HepG2 (cell line): ENCODE measurements around the gene ANKS1A. TPM values are rescaled to one million over a fixed set of nuclear protein-coding genes. Genes with fewer than 3 reads are reported as not detected.

Source experiments
- ATAC-seq: fragments of 200-7000 bp; cut with Tn5 transposase; 3 replicates; pipeline ENCODE4 v1.9.1; 2020; ENCODE audit warnings: mild to moderate bottlenecking, moderate library complexity
- BruUV-seq: library from RNA; stranded (reverse); fragments of 400-500 nt; replicated peaks from 2 replicates; lab custom pipeline; 2021; lab: Mats Ljungman, UMichigan
- CTCF ChIA-PET: fragments of 300-600 bp; formaldehyde crosslinking; extraction: SDS; loops from one replicate; lab custom pipeline; 2021; ENCODE audit warnings: low total read pairs, inconsistent platforms, low intra/inter-chr PET ratio; lab: Yijun Ruan, JAX
- POLR2A ChIA-PET: fragments of 350-600 bp; sonication (Branson Sonifier 250); formaldehyde crosslinking; loops from one replicate; lab custom pipeline; 2020; ENCODE audit warnings: antibody characterized with exemption, inconsistent platforms; lab: Yijun Ruan, JAX
- DNase-seq: peaks from one replicate; pipeline ENCODE4 v3.0.0-alpha.2; 2015; ENCODE audit warnings: low spot score
- FAIRE-seq: peaks from 3 replicates; lab custom pipeline; 2011; peaks lifted over from hg19 to GRCh38; lab: Jason Lieb, UNC
- H2AFZ ChIP-seq: one replicate; pipeline ENCODE4 v1.6.1; 2011; ENCODE audit warnings: low read length, inconsistent platforms
- H3K27ac ChIP-seq: fragments of 300-600 bp; 3 replicates; pipeline ENCODE4 v1.8.0; 2011; ENCODE audit warnings: mixed run types, mild to moderate bottlenecking, mixed read lengths, low read length, inconsistent platforms; ENCODE audit not compliant: insufficient read depth; ENCODE audit errors: extremely low read length
- H3K27me3 ChIP-seq, 2 experiments: fragments of 200-600 bp in 1 of 2; 2 replicates in 1 of 2; 3 replicates in 1 of 2; pipeline versions ENCODE4 v1.6.0 to v1.8.0; 2011; ENCODE audit warnings: low read length in 2 of 2, mild to moderate bottlenecking in 2 of 2, moderate library complexity in 2 of 2, inconsistent platforms in 1 of 2; ENCODE audit not compliant: insufficient read depth in 2 of 2, control insufficient read depth in 1 of 2
- H3K36me3 ChIP-seq, 2 experiments: fragments of 200-600 bp in 1 of 2; replicated peaks in 1 of 2; 2 replicates in 1 of 2; 3 replicates in 1 of 2; pipeline versions ENCODE4 v1.5.1 to v1.8.0; 2011; ENCODE audit warnings: low read length in 2 of 2, inconsistent platforms in 1 of 2; ENCODE audit not compliant: insufficient read depth in 2 of 2, control insufficient read depth in 1 of 2
- H3K4me1 ChIP-seq: 2 replicates; pipeline ENCODE4 v1.5.1; 2012; ENCODE audit warnings: low read length, inconsistent platforms; ENCODE audit not compliant: insufficient read depth
- H3K4me2 ChIP-seq: 2 replicates; pipeline ENCODE4 v1.6.0; 2011; ENCODE audit warnings: low read depth, low read length, inconsistent platforms
- H3K4me3 ChIP-seq, 3 experiments: fragments of 200-600 bp in 1 of 3; sonication (generic), shearing (Covaris generic) in 1 of 3; replicated peaks in 1 of 3; 2 replicates each; pipeline ENCODE4 v1.5.1; 2011 to 2016; ENCODE audit warnings: low read length in 3 of 3, inconsistent platforms in 2 of 3, low read depth in 2 of 3, mild to moderate bottlenecking in 2 of 3, control low read depth in 1 of 3, mixed read lengths in 1 of 3; ENCODE audit not compliant: insufficient read depth in 1 of 3
- H3K79me2 ChIP-seq: one replicate; pipeline ENCODE4 v1.6.1; 2011; ENCODE audit warnings: low read length, inconsistent platforms; ENCODE audit not compliant: insufficient read depth
- H3K9ac ChIP-seq: 2 replicates; pipeline ENCODE4 v1.6.0; 2011; ENCODE audit warnings: mild to moderate bottlenecking, low read depth, low read length, inconsistent platforms; ENCODE audit not compliant: insufficient read depth
- H3K9me3 ChIP-seq: 2 replicates; pipeline ENCODE4 v1.5.1; 2012; ENCODE audit warnings: mild to moderate bottlenecking, low read length
- H4K20me1 ChIP-seq: 2 replicates; pipeline ENCODE4 v1.6.0; 2011; ENCODE audit warnings: inconsistent platforms, mild to moderate bottlenecking, low read length, moderate library complexity; ENCODE audit not compliant: insufficient read depth
- ATF7-NPFF ChIP-seq: sonication (generic); formaldehyde crosslinking; IDR thresholded peaks from 2 replicates; pipeline ENCODE4 v1.8.1; 2023; ENCODE audit warnings: mild to moderate bottlenecking, low read depth, missing genetic modification reagents, moderate library complexity
- CBX2 ChIP-seq, 2 experiments: fragments of 200-600 bp in 1 of 2; sonication (generic); formaldehyde crosslinking in 1 of 2; IDR thresholded peaks; 2 replicates each; pipeline versions ENCODE4 v1.7.0 to v1.8.1; 2018 to 2022; ENCODE audit warnings: low read depth in 2 of 2, low read length in 1 of 2, mild to moderate bottlenecking in 1 of 2, missing genetic modification reagents in 1 of 2
- CREB1 ChIP-seq, 2 experiments: fragments of 450-650 bp in 1 of 2; IDR thresholded peaks; 2 replicates each; pipeline ENCODE4 v1.6.1; 2016 to 2017; ENCODE audit warnings: control low read depth in 1 of 2, mild to moderate bottlenecking in 1 of 2, missing compliant biosample characterization in 1 of 2, missing genetic modification characterization in 1 of 2
- MBD4 ChIP-seq: IDR thresholded peaks from 2 replicates; pipeline ENCODE4 v1.6.1; 2012; ENCODE audit warnings: low read length, inconsistent platforms, borderline replicate concordance
- U2AF1 ChIP-seq: fragments of 200-400 bp; formaldehyde crosslinking; optimal IDR thresholded peaks from 2 replicates; pipeline ENCODE3; 2017; ENCODE audit warnings: mild to moderate bottlenecking, low read depth, low read length
- XRCC5 ChIP-seq: fragments of 200-400 bp; formaldehyde crosslinking; optimal IDR thresholded peaks from 2 replicates; pipeline ENCODE3; 2017; ENCODE audit warnings: mild to moderate bottlenecking, low read length
- ZBTB1 ChIP-seq: sonication (generic); formaldehyde crosslinking; IDR thresholded peaks from 2 replicates; pipeline ENCODE4 v1.4.0; 2020; ENCODE audit warnings: missing genetic modification reagents, borderline replicate concordance
- ZNF33B ChIP-seq: sonication (generic); formaldehyde crosslinking; IDR thresholded peaks from 2 replicates; pipeline ENCODE4 v1.5.1; 2020; ENCODE audit warnings: mild to moderate bottlenecking, missing genetic modification reagents
- ZNF501 ChIP-seq: sonication (generic); formaldehyde crosslinking; IDR thresholded peaks from 2 replicates; pipeline ENCODE4 v1.5.1; 2020; ENCODE audit warnings: mild to moderate bottlenecking, moderate library complexity, missing genetic modification reagents
- ZNF550 ChIP-seq: sonication (generic); formaldehyde crosslinking; IDR thresholded peaks from 2 replicates; pipeline ENCODE4 v1.4.0; 2020; ENCODE audit warnings: mild to moderate bottlenecking, missing genetic modification reagents, borderline replicate concordance
- ZNF770 ChIP-seq: sonication (generic); formaldehyde crosslinking; IDR thresholded peaks from 2 replicates; pipeline ENCODE4 v1.5.0; 2020; ENCODE audit warnings: mild to moderate bottlenecking, missing genetic modification reagents
- ZNF776 ChIP-seq: sonication (generic); formaldehyde crosslinking; IDR thresholded peaks from 2 replicates; pipeline ENCODE4 v1.4.0; 2020; ENCODE audit warnings: mild to moderate bottlenecking, missing genetic modification reagents
- WGBS: methylation state at CpG from one replicate; pipeline ENCODE4 v1.1.6; 2017; ENCODE audit warnings: low lambda C conversion rate; 5-methylcytosine and 5-hydroxymethylcytosine counted together
- in situ Hi-C: cut with HindIII; loops from 2 replicates; pipeline ENCODE4 v1.10.0; 2017; ENCODE audit warnings: low pct_unique_long_range_greater_than_20kb; ENCODE audit not compliant: extremely low pct_ligation_motif_present
- intact Hi-C: fragments of 100-400 bp; cut with micrococcal nuclease; formaldehyde crosslinking; loops from one replicate; pipeline ENCODE4 v1.10.0; 2022; ENCODE audit not compliant: unreplicated experiment
- polyA plus RNA-seq, 8 experiments: library from polyadenylated mRNA; depleted of rRNA in 3 of 8; stranded (reverse) in 7 of 8; unstranded in 1 of 8; fragments of >200 nt; fragmentation: Illumina TruSeq in 4 of 8; extraction: Trizol in 4 of 8; gene quantifications; 2 replicates each; pipeline versions ENCODE4 v1.2.1 to v1.2.3, GENCODE V29; 2011 to 2016; ENCODE audit warnings: low read depth in 4 of 8, missing spikeins in 1 of 8, mixed read lengths in 1 of 8; ENCODE audit not compliant: insufficient read depth in 1 of 8
- total RNA-seq, 5 experiments: library from RNA; depleted of rRNA; stranded (reverse); fragments of >200 nt; fragmentation: Illumina TruSeq; extraction: Trizol; gene quantifications; 2 replicates each; pipeline ENCODE4 v1.2.3, GENCODE V29; 2016; ENCODE audit warnings: low read depth in 1 of 5

ANKS1A gene
- total and polyA plus RNA-seq, 2 of the 13 experiments (the other 11 are each of a cell fraction or from before 2014, with no cell fraction given), result 7.2 to 15.1 TPM

GRCh38 chr6:35058358-35058675 lies 169.3 kb downstream of the ANKS1A start:
- no peaks in the 10 kb centered on the region for H3K79me2 ChIP-seq
- H3K9ac ChIP-seq, result no peak overlapping the region
- no peak overlapping the region for H3K27ac ChIP-seq
- DNase-seq, result no peak
- H3K9me3 ChIP-seq, result no peaks in the 10 kb centered on the region
- FAIRE-seq, result no peak
- no peaks in the 10 kb centered on the region for H3K27me3 ChIP-seq
- intact Hi-C loops, result no loop called here
- in situ Hi-C loops, result no loop called here
- 98% methylated on average over 9 of the region's 10 CpGs for WGBS
- no peak for ATAC-seq
- H3K4me2 ChIP-seq, result no peak overlapping the region
- no peaks in the 10 kb centered on the region for H4K20me1 ChIP-seq
- peaks cover 17 to 31% of the 10 kb centered on the region in 2 experiments; a peak in 4 of 5 replicates for H3K36me3 ChIP-seq
- no peak overlapping the region for H3K4me3 ChIP-seq
- TF ChIP-seq ZNF33B (CRISPR knock-in tag) (no peak), ZNF501 (no peak), ZNF770 (CRISPR knock-in tag) (no peak), CREB1 (IDR thresholded peaks at IDR 0.05) (no peak), CREB1 (CRISPR knock-in tag; IDR thresholded peaks at IDR 0.05) (no peak), XRCC5 (no peak), ZNF776 (CRISPR knock-in tag) (no peak), ZBTB1 (CRISPR knock-in tag) (no peak), CBX2 (IDR thresholded peaks at IDR 0.05; ENCODE audit: low read depth, low read length) (no peak), CBX2 (CRISPR knock-in tag; IDR thresholded peaks at IDR 0.05; ENCODE audit: low read depth) (no peak), ZNF550 (CRISPR knock-in tag) (no peak), MBD4 (no peak), U2AF1 (no peak), ATF7-NPFF (no peak)
- TF ChIP-seq, all 625 proteins: peak for 0
- CTCF ChIA-PET, result no interaction called here
- BruUV-seq, result no TSS peak
- POLR2A ChIA-PET, result no interaction called here
- no peaks in the 10 kb centered on the region for H3K4me1 ChIP-seq
- H2AFZ ChIP-seq, result no peak overlapping the region
